HL-60 (cell line): ENCODE results near the gene SURF2.

Source experiments
- DNase-seq, 2 experiments: peaks; one replicate each; pipeline ENCODE4 v3.0.0-alpha.2; 2010 to 2020; ENCODE audit warnings: low read depth in 1 of 2, low spot score in 1 of 2
- H3K27ac ChIP-seq: fragments of 250-450 bp; sonication (Bioruptor Pico); replicated peaks from 2 replicates; pipeline ENCODE4 v1.5.1; 2020; ENCODE audit warnings: mild to moderate bottlenecking, moderate library complexity
- H3K27me3 ChIP-seq: fragments of 250-450 bp; sonication (Bioruptor Pico); 2 replicates; pipeline ENCODE4 v1.5.1; 2021; ENCODE audit warnings: mild to moderate bottlenecking, moderate library complexity; ENCODE audit not compliant: insufficient read depth, poor library complexity, severe bottlenecking
- H3K4me3 ChIP-seq: replicated peaks from 2 replicates; pipeline ENCODE4 v1.5.1; 2011; ENCODE audit warnings: mild to moderate bottlenecking, control low read depth, low read length; ENCODE audit not compliant: insufficient read depth
- CTCF ChIP-seq: IDR thresholded peaks from one replicate; pipeline ENCODE4 v1.5.1; 2011; ENCODE audit warnings: low read length, control low read depth, inconsistent platforms; ENCODE audit not compliant: insufficient read depth
- GABPA ChIP-seq: IDR thresholded peaks from 2 replicates; pipeline ENCODE4 v1.6.1; 2012; ENCODE audit warnings: low read depth
- POLR2AphosphoS5 ChIP-seq: IDR thresholded peaks from 2 replicates; pipeline ENCODE4 v1.6.1; 2012; ENCODE audit warnings: low read depth
- REST ChIP-seq: IDR thresholded peaks from 2 replicates; pipeline ENCODE4 v1.6.1; 2012; ENCODE audit warnings: low read depth; ENCODE audit not compliant: insufficient replicate concordance
- SPI1 ChIP-seq: IDR thresholded peaks from 2 replicates; pipeline ENCODE4 v1.6.1; 2012; ENCODE audit warnings: low read depth, mild to moderate bottlenecking, borderline replicate concordance

Gene SURF2

DNA sequence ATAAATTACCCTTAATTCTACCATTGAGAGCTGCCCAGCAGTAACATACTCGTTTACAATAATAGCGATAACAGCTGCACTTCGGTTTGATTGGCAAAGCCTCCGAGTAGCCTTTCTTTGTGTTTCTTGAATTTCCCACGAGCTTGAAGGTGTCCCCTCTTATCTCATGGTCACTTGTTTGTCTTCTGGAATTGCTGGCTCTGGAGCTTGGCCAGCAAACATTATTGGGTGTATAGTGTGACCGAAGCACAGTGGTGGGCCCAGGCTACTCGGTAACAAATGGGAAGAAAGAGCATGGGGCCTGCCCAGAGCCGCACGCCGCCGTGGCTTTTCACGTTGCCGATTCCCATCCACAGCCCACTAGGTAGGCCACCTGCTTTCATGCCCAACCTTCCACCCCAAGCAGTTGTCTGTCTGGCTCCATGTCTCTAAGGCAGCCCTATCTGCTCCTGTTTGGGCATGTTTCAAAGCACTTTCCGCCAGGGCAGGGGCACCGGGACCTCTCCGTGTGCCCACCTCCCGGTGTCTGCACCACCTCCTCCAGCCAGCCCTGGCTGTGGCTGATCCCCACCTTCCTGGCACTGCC, 28.5 kb downstream of the SURF2 start:
- no peak overlapping the region for H3K4me3 ChIP-seq

GRCh38 chr9:133385452-133385851, 29.1 kb downstream of the SURF2 start:
- no peak for DNase-seq
- TF ChIP-seq SPI1 (no peak), REST (no peak), CTCF (no peak), GABPA (no peak), POLR2AphosphoS5 (no peak)
- no peak overlapping the region for H3K4me3 ChIP-seq
- no peaks in the 10 kb centered on the region for H3K27me3 ChIP-seq
- no peak overlapping the region for H3K27ac ChIP-seq

More for the DNA sequence above, 28.5 kb downstream of the SURF2 start:
- DNase-seq: no peak
- H3K27me3 ChIP-seq: no peaks in the 10 kb centered on the region
- no peak overlapping the region for H3K27ac ChIP-seq
- TF ChIP-seq CTCF: no peak
- TF ChIP-seq GABPA: no peak
- no peak for TF ChIP-seq SPI1
- TF ChIP-seq POLR2AphosphoS5: no peak
- TF ChIP-seq REST: no peak

GRCh38 chr9:133386338-133386737, 30.0 kb downstream of the SURF2 start:
- Histone ChIP-seq H3K4me3 (no peak overlapping the region), H3K27me3 (no peaks in the 10 kb centered on the region), H3K27ac (no peak overlapping the region)
- no peak for DNase-seq
- TF ChIP-seq REST (no peak), POLR2AphosphoS5 (no peak), CTCF (no peak), SPI1 (no peak), GABPA (no peak)
